ENCODE data around the gene ISYNA1. TPM values are rescaled to one million over a fixed set of nuclear protein-coding genes. Genes with fewer than 3 reads are reported as not detected.

The ISYNA1 gene
- total RNA-seq (2014; rRNA removed; shearing (Covaris generic)) = 7.0 and 7.4 TPM in 2 replicates

DNA sequence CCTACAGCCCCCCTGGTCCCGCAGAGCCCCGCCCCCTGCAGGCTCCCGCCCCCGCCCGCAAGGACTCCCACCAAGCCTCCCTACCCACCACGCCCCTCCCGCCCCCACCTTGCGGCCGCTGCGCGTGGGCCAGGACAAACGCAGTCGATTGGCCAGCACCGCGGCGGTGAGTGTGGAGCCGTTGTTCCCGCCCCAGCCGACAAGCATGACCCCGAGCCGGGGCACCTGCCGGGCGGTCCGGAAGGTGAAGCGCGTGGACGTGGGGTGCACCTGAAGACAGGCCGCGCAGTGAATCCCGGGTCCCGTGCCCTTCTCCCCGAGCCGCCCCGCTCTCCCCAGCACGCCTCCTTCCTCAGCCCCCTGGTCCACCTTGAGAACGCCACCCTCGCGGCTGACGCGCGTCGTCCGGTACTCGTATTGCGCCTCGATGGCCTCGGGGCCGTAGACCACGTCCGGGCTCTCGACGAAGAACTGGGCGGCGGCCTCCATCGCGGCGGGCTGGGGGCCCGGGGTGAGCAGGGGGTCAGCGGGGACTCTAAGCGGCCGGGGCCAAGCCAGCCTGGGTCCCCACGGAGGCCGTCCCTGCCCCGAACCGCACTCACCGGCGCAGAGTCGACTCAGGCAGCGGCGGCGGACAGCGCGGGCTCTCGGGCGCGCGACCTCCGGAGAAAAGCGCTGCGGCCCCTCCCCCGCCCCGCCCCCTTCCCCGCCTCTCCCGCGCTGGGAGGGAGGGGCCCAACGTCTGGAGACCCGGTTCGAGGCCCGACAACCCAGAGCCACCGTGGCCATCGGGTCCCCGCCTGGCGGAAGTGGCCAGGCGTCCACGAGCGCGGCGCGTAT lies at the start of gene ISYNA1:
Gene ISYNA1 (minus strand): TSS at position 643 of the 840 bp plus-strand sequence. CDS start 154 bp downstream, at position 489.
- DNase-seq (ENCODE audit: low read depth) = peak; percentile 56

DNA sequence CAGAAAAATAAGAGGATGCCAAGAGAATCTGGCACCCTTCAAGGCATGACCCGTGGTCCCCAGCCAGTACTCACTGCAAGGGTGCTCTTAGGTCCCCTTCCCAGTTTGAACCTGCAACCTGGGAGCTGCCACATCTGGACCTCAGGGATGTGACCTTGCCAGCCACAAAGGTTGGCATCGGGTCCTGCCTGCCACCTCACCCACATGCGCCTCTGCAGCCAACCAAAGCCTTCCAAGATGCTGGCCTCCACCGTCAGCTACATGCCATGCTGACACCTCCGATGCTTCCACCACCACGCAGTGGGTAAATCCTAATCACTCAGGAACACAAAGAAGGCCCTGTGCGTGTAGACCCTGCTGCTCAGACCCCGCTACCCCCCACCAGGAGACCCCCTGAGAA lies 48.8 kb upstream of the ISYNA1 start:
- DNase-seq (ENCODE audit: low read depth) = no peak

DNA sequence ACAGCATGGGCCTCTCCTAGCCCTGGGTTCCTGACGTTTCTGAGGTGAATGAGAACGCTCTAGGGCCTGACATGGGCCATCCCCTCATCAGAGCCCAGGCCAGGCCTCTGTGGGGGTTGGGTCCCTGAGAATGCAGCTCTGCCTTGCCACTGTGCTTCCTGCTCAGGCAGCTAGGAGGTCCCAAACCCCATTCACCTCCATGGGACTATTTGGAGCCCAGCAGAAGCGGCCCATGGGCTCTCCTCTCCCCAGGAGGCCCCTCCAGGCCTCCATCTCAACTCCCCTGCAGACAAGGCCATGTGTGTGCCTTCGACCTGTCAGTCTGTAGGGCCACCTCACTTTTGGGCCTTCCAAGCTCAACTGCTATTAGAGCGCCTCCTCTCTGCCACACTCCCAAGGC lies 47.1 kb upstream of the ISYNA1 start:
- no peak for DNase-seq (ENCODE audit: low read depth)

DNA sequence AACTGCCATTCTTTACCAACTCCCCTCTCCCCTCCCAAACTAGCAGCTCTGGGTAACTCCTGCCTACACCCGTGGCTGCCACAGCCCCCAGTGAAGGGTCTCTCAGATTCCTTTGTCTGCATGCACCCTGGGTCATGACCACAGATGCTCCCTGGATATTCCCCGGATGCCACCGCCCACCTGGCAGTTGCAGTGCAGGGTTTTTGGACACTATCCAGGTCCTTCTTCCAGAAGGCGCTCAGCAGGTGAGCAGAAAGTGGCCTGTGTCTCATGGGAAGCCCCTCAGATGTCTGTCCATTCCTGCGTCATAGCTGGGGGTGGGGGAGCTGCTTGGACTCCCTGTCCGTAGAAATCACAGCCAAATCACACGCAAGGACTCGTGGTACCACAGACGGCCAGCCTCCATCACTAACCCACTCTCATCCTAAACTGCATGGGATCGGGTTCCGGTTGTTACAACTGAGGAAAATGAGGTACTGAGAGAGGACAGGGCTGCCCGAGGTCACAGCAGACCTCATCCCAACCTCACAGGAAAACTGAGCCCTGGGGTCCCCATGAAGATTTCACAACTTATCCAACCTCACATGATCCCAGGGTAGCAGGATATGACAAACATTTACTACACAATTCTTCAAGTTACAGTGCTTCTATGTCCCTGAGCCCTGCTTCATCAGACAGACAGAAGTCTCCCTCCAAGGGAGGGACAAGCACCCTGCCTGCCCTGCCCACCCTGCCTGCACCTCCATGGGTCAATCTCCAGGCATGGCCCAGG lies 45.4 kb upstream of the ISYNA1 start:
- DNase-seq (ENCODE audit: low read depth) = no peak

DNA sequence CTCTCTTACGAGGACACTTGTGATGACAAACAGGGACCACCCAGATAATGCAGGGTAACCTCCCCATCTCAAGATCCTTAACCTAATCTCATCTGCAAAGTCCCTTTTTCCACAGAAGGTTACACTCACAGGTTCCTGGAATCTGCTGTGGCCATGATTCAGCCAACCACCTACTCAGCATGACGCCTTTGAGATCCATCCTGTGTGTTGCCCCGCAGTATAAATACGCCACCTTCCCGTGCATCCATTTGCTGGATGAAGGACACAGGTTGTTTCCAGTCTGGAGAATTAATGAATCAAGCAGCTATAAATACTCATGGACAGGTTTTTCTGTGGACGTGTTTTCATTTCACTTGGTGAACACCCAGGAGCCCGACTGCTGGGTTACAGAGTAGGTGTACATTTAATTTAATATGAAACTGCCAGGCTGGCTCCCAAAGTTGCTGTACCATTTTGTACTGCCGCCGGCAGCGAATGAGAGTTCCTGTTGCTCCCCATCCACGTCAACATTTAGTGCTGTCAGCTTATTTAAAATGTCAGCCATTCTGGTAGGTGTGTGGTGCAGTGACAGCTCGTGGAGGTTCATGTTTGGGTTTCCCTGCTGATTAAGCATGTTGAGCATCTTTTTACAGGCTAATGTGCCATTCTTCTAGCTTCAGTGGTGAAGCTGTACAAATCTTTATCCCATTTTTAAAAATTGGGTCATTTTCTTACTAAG lies 43.7 kb upstream of the ISYNA1 start:
- no peak for DNase-seq (ENCODE audit: low read depth)

DNA sequence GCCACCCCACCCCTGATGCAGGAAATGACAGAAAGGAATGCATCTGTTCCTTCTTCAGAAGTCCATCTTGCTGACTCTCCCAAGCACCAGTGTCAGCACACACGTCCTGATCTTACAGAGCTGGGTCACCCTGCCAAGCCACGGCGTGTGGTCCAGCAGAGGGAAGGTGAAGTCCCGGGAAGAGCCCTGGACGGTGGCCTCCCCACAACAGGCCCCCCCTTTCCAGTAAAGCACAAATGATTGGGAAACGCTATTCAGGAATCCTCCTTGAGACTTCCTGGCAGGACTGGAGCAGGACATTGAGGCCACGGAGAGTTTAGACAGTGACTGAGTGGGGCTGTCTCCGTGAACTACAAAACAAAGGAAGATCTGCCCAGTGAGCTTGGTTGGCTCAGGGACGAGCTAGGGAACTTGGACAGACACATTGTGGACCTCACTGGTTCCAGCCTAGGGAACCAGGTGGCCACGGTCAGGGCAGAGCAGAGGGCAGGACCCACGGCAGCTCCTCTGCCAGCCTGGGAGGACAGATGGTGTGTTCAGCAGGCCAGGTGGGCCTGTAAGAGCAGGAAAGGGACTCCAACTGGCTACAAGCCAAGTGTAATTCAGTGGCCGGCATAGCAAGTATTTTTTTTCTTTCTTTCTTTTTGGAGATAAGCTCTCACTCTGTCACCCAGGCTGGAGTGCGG lies 42.2 kb upstream of the ISYNA1 start:
- no peak for DNase-seq (ENCODE audit: low read depth)

DNA sequence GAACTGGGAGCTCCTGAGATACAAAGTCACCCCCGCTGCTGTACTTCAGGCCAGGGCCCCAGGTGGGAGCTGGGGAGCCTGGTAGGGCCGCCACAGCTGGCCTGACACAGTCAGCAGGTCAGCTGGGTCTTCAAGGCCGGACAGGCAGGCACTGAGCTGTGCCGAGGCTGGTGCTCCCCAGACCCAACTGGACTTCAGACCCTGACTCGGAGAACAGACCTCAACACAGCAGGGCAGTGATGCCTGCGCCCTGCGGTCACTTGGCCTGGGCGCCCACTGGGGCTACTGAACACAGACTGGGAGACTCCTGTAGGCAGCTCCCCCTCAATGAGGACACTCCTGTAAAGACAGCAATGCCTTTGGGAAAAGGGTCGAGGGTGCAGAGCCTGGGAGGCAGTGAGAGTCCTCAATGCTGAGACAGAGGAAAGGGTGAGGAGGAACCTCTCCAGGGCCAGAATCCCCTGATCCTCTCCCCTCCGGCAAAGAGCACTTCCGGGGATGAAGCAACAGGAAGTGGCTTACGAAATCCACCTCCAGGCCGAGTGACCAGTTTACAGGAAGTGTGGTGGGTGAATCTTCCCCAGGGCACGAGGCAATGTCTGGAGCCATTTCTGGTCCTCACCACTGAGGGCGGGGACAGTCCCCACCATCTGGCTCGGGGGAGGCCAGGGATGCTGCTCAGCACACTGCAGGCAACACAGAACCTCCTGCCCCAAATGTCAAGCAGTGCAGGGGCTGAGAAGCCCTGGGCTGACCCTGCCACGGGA lies 40.8 kb upstream of the ISYNA1 start:
- DNase-seq (ENCODE audit: low read depth) = peak; percentile 88

DNA sequence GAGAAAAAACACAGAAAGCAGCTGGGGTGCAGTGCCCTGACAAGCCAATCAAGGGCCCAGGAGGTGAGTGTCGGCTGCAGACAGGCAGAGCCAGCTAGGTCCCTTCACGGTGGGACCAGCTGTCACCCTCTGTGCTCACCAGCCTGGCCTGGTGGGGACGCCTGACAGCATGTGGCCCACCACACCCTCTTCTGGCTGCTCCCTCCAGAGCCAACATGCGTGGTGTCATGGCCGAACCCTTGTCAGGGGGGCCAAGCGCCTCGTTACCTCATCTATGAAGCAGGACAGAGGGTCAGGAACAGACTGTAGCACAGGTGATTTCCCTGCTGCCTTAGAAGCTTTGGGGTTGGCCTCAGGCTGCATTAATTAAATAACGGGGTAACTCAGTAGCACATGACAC lies 40.0 kb upstream of the ISYNA1 start:
- DNase-seq (ENCODE audit: low read depth) = no peak

DNA sequence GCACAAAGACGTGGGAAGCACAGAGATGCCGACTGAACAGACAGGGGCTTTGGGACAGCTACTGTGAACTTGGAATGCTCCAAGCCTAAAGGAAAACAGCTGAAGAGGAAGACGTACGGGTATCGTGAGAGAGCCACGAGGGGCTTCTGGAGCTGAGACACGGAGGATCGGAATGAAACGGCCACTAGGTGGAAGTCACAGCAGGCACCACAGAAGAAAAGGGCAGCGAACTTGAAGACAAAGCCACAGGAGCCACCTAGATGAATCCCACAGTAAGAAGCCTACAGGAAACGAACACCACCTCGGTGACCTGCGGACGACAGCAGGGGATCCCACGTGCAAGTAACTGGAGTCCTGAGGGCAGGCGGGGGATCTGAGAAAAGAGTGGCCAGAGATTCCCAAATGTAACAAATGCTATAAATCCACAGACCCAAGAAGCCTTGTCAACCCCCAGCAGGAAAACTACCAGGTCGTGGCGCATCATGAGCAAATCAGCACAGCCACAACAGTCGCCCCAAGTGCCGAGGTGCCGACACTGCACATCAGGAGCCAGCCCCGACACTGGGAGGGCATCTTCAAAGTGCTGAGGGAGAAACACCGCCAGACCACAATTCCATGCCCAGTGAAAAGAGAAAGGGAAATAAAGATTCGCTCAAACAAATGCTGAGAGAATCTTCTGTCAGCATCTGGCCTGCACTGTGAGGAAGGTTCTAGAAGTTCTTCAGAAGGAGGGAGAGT lies 39.3 kb upstream of the ISYNA1 start:
- no peak for DNase-seq (ENCODE audit: low read depth)

DNA sequence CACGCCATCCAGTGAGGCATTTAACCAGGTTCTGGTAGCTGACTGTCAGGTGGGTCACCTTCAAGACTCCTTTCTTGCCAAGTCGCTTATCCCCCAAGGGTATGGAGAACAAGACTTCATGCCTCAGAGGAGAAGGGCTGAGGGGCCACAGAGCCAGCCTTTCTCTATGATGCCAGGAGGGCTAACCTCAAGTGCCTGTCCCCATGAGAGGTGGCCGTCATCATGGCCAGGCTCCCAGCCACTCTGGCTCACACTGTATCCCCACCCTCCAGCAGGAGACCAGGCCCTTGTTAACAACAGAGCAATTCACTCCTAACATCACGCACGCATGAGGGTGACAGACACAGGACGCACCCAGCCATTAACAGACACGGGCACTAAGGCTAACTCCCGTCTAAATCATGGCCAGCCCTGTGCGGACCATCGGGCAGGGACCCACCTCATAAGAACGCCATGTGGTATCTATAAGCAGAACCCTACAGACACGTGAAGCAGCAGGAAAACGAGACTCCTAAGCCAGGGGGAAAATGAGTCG lies 38.6 kb upstream of the ISYNA1 start:
- no peak for DNase-seq (ENCODE audit: low read depth)

DNA sequence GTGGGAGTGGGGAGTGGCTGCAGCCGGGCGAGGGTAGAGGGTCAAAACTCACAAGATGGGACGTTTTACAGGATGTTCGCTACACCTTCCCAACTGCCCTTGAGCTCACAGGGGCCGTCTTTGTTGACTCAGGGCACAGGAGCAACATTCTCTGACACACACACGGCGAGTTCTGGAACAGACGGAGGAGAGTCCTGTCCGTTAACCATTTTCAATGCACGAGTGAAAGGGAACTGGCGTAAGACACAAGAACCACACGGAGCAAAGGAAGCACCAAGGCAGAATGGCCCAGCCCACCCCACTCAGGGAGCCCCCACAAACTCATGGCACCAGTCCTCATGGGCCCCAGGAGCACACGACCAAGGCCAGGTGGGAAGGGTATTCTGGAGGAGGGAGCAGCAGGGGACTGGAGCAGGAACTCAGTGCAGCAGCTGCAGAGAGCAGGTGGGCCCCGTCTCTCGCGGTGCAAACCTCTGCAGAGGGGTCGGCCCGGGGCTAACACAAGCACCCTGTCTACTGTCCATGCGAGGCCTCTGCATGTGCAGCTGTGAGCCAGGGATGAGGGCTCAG lies 37.9 kb upstream of the ISYNA1 start:
- DNase-seq (ENCODE audit: low read depth) = no peak

DNA sequence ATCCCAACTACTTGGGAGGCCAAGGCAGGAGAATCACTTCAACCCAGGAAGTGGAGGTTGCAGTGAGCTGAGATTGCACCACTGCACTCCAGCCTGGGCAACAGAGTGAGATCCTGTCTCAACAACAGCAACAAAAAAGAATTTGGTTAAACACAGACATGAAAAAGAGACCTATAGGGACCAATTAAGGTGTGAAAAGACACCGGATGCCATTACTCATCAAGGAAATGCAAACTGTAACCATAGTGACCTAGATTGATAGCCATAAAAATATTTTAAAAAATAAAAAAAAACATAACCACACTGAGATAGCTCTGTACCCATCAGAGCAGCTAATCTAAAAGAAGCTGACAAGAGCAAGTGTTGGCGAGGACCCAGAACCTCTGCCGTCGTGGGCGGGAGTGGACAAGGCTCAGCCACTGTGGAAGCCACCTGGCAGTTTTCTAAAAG lies 37.1 kb upstream of the ISYNA1 start:
- DNase-seq (ENCODE audit: low read depth) = no peak

DNA sequence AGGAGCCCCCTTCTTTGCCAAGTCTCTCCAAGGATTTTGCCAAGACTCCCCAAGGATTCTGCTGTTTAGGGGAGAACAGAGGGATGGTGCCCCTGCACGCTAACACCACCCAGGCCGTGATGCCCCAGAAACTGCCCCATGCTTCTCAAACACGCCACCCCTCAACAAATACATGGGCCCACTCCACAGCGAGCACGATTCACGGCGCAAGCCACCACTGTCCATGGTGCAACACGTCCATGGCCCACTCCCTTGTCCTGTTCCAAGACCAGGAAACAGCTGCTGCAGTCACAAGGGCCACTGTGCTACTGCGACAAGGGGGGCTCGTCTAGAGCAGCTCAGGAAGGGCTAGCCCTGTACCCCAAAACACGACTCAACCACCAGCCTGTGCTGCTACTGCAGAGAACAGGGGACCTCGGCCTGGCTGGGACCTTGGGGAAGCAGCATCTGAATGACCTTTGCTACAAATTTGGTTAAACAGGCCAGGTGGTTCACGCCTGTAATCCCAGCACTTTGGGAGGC lies 36.5 kb upstream of the ISYNA1 start:
- no peak for DNase-seq (ENCODE audit: low read depth)

DNA sequence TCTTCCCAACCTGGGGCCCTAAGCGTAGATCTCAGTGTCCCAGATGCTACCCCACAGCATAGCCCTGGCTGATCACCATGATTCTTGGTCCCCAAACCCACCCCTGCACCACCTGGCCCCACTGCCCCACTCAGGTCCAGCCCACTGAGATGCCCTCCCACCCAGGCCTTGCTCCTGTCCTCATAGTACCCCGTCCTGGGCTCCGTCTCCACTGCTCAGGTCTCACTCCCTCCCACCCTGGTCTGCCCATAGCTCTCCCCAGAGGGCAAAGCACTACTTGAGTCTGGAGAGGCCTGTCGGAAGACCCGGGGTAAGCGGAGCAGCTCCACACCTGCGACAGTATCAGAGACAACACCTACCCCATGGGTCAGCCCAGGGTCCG lies 35.8 kb upstream of the ISYNA1 start:
- DNase-seq (ENCODE audit: low read depth) = no peak

DNA sequence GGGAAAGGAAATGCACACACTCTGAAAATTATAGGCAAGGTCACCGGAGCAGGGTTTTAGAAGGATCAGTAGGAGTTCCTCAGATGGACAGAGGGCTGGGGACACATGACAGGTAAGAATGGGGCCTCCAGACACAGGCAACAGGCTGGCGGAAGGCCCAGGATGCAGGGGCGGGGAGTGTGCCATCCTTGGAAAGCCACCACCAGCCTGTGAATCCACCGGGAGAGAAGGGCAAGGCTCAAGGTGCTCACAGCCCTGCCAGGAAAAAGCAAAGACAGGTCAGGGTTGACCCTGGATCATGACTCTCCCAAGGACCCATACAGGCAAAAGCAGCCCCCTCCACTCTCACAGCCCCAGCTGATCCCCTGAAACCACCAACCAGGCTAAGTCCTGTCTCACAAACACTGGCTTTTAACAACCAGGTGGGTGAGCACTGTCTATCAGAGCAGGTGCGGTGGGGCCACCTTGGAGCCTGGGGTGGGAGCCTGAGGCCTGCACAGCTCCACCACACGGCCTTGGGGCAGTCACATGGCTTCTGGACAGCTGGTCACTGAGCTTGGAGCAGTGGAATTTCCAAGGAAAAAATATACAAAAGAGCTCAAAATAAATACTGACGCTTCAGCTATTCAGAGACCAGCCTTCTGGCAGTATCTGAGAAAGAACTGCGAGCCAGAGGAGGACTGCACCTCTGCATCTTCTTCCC lies 35.2 kb upstream of the ISYNA1 start:
- no peak for DNase-seq (ENCODE audit: low read depth)

DNA sequence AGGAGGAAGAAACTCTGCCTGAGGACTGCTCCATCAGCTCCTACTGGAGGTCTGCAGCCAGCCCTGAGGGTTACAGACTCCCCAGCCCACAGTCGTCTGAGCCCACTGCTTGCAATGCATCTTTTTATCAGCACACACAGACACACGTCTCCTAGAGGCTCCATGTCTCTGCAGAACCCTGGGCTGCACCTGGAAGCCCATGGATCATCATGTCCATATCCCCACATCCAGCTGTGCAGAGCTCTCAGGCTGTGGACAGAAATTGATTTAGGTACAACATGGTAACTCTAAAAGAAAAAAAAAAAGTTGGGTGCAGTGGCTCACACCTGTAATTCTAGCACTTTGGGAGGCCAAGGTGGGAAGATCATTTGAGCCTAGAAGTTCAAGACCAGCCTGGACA lies 32.9 kb upstream of the ISYNA1 start:
- DNase-seq (ENCODE audit: low read depth) = no peak

DNA sequence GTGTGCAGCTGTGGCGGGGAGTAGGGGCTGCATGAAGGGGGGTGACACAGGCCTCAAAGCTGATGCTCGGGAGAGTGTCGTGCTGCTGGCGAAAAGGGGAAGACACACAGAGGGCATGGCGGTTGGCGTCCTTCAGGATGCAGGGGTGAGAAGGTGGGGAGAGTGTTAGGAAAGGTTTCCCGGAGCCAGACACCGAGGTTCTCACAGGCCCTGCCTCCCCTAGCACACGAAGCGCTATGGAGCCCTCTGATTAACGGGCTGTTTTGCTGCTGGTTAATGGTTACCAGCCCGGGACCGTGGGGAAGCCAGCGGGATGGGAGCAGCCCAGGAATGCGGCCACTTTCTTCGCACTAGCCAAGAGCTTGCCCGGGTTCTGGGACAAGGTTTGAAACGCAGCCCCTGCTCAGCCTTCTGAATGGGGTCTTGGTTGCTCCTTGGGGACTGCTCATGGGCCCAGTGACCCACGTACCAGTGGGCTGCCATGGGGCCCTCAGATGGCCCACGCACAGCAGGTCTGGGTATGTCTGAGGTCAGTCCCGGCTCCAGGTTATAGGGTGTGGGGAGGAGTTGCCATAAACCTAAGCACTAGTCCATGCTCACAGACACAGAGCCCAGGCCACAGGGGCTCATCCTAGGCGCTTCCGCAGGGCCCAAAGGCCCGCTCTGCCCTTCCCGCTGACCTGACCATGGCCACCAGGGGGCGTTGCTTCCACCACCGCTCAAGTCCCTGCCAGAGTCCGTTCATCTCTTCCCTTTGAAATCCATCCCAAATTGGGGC lies 31.3 kb upstream of the ISYNA1 start:
- DNase-seq (ENCODE audit: low read depth) = peak; percentile 77

DNA sequence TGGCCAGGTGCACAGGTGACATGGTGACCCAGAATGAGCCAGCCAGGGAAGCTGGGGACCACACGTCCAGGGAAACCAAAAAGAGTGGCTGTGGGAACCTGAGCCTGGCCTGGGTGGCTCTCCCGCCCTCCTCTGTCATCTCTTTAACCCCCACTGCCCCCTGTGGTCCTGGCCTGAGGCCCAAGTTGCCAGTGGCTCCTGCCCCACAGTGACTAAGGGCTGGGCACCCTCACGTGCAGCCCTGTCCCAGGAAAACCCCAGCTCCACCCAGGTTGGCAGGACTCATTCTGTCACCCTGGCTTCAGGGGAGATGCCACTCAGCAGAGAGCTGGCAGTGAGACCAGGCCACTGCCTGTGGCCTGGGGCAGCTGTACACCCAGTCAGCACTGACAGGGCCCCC lies 30.6 kb upstream of the ISYNA1 start:
- DNase-seq (ENCODE audit: low read depth) = no peak
